Transverse colon (tissue), 4 donors: ENCODE measurements around the gene TNS1.

ENCODE experiments used
- CTCF ChIP-seq, 5 experiments: fragments of 200-600 bp in 3 of 5; fragments of 450-650 bp in 2 of 5; sonication (generic) in 3 of 5; IDR thresholded peaks; 1 replicate in 2 of 5; 2 replicates in 3 of 5; pipeline ENCODE4 v1.5.1; 2016 to 2017; ENCODE audit warnings: antibody characterized with exemption in 5 of 5, inconsistent platforms in 3 of 5, mild to moderate bottlenecking in 2 of 5, moderate library complexity in 1 of 5
- EP300 ChIP-seq: sonication (generic); formaldehyde crosslinking; IDR thresholded peaks from one replicate; pipeline ENCODE4 v1.6.1; 2017; ENCODE audit warnings: antibody characterized with exemption, low read depth
- POLR2AphosphoS5 ChIP-seq, 3 donors: sonication (generic); formaldehyde crosslinking; IDR thresholded peaks; one replicate each; pipeline ENCODE4 v1.6.1; 2016; ENCODE audit warnings: antibody characterized with exemption in 3 of 3

- TF ChIP-seq CTCF (IDR thresholded peaks at IDR 0.05) (no peak), POLR2AphosphoS5 (IDR thresholded peaks at IDR 0.05) (no peak), EP300 (no peak)
Measured at GRCh38 chr2:218036371-218036770, 33.6 kb upstream of the TNS1 start.
